ENCODE results near the gene TEKT4.
"Not testable (repeated sequence)": the region's sequence is repeated elsewhere in the genome, so short reads cannot be mapped to it uniquely, and the experiment has no call there.

The TEKT4 gene

GRCh38 chr2:94871226-94872087 is at the start of gene TEKT4:
TSS of gene TEKT4 (plus strand) at chr2:94871430. CDS start at chr2:94871580, 150 bp downstream.
- no peak for TF ChIP-seq ZNF274 (IDR thresholded peaks at IDR 0.05; ENCODE audit: low read depth, low read length)
- H3K4me3 ChIP-seq (ENCODE audit: low read length), result no peak within 1 kb of the TSS

DNA sequence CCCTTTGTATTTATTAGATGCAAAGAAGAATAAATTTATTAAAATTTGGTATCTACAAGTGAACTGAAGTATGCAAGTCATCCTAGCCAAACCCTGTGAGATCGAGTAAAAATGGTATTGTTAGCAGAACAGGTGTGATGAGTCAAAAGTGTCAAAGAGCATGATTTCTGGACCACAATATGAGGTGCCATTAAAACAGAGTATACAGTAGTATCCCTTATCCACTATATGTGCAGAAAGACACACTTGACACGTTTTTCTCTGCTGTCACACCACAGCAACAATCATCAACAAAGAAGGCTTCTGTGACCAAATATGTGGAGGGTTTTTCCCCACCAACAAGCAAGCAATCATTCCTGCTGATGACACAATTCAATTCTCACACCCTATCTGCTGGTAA is 32.0 kb upstream of the TEKT4 start:
- not testable (repeated sequence) for H3K4me3 ChIP-seq (ENCODE audit: low read length)

- H3K4me3 ChIP-seq (ENCODE audit: low read length), result not testable (repeated sequence)
Observed at GRCh38 chr2:94856856-94857255, 14.4 kb upstream of the TEKT4 start.

DNA sequence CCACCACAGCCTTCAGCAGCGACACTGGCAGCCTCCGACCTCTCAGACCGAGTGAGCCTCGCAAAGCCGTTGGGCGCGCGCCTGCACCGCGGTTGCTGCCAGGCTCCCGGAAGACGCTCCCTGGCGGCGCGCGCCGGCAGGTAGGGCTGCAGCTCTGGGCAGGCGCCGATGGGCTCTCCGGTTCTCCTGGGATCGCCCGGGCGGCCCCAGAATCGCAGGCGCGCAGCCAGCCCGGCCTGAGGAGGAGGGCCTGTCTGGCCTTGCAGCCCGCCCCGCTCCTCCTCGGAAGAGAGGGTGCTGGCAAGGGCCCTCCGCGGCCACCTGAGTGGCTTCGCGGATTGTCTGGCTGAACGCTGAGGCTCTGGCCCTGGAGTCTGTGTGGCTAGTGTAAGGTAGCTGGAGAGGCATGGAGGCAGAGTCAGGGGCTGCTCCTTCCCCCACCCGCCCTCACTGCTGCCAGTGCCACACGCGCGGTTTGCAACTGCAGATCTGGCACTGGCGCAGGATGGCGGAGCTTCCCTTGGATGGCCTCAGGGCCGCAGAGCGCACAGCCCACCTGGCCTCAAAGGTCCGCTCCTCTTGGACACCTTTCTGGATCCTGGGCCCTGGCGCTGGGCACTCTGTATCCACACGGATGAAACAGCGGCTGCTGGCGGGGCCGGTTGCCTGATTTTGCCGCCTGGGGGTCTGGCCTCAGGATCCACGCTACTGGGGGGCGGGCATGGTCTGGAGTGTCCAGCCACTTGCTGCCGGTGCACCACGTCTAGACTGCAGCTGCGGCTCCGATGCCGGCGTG is 13.7 kb upstream of the TEKT4 start:
- not testable (repeated sequence) for H3K4me3 ChIP-seq (ENCODE audit: low read length)

DNA sequence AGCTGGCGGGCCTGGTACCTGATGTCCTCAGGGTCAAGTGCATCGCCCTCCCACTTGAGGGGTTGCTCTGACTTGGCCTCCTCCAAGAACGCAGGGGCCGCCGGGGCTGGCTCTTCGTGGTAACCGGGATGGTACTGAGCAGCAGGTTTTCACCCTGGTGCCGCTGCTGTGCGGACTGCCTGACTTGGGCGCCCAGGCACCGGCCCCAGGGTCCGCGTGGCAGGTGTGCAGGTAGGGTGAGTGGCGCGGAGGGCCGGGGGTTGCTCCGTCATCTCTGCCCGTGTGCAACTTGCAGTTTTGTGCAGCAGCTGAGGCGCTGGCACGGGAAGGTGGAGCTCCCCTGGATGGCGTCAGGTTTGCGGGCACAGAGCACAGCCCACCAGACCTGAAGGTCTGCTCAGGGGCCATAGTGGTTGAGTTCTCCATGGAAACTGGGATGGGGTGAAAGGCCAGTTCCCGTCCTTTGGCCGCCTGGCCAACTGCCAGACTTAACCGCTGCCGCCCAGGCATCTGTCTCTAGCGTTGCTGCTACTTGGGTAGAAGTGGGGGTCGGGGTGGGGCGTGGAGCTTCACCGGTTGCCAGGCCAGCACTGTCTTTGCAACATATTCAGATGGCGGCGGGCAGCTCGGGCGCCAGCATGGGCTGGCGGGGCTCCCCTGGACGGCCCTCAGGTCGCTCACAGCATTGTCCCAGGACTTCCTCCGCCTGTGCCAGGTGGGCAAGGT is 12.9 kb upstream of the TEKT4 start:
- not testable (repeated sequence) for H3K4me3 ChIP-seq (ENCODE audit: low read length)

GRCh38 chr2:94861308-94862152 is 9.7 kb upstream of the TEKT4 start:
- H3K4me3 ChIP-seq (ENCODE audit: low read length), result no peak overlapping the region
- no peak for TF ChIP-seq ZNF274 (IDR thresholded peaks at IDR 0.05; ENCODE audit: low read depth, low read length)

DNA sequence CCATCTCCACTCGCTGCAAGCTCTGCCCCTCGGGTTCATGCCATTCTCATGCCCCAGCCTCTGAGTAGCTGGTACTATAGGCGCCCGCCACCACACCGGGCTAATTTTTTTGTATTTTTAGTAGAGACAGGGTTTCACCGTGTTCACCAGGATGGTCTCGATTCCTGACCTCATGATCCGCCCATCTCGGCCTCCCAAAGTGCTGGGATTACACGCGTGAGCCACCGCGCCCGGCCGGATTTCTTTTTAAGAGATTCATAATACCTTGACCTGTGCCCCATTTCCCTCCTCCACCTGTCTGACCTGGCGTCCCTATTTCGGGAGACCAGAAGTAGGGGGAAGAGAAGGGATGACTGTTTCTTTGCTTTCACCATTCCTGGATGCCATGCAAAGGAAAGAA is 8.3 kb upstream of the TEKT4 start:
- not testable (repeated sequence) for H3K4me3 ChIP-seq (ENCODE audit: low read length)

GRCh38 chr2:94869131-94869530 is 2.1 kb upstream of the TEKT4 start:
- TF ChIP-seq ZNF274 (IDR thresholded peaks at IDR 0.05; ENCODE audit: low read depth, low read length), result no peak
- no peak overlapping the region for H3K4me3 ChIP-seq (ENCODE audit: low read length)

- no peak overlapping the region for H3K4me3 ChIP-seq (ENCODE audit: low read length)
- no peak for TF ChIP-seq ZNF274 (IDR thresholded peaks at IDR 0.05; ENCODE audit: low read depth, low read length)
Observed at GRCh38 chr2:94869552-94870439, 1.4 kb upstream of the TEKT4 start.

GRCh38 chr2:94870440-94871225 is 597 bp upstream of the TEKT4 start:
- no peak overlapping the region for H3K4me3 ChIP-seq (ENCODE audit: low read length)
- no peak for TF ChIP-seq ZNF274 (IDR thresholded peaks at IDR 0.05; ENCODE audit: low read depth, low read length)

DNA sequence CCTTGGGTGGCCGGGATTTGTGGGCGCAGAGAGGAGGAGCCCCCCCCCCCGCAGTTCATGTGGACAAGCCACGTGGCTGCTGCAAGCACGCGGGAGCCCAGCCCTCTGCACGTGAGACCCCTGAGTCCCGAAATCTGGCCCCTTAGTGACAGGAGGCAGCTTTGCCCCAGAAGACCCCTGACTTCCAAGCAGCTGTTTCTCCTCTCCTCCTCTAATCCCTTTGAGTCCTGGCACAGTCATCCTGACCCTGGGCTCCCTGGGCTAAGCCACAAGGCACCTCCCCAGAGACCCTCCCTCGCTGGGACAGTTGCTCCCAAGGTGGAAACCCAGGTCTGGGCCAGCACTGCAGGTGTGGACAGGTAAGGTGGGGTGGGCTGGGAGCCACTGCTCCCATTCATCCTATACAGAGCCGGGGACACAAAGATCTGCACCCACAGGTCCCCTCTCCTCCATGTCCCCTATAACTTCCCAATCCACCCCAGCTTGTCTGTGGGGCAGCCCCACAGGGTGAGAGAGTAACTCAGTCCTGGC is 923 bp downstream of the TEKT4 start:
- no peak for TF ChIP-seq ZNF274 (IDR thresholded peaks at IDR 0.05; ENCODE audit: low read depth, low read length)
- no peak overlapping the region for H3K4me3 ChIP-seq (ENCODE audit: low read length)

GRCh38 chr2:94872676-94873361 is 1.6 kb downstream of the TEKT4 start:
- no peak overlapping the region for H3K4me3 ChIP-seq (ENCODE audit: low read length)
- TF ChIP-seq ZNF274 (IDR thresholded peaks at IDR 0.05; ENCODE audit: low read depth, low read length), result no peak
